SK-N-SH (cell line): ENCODE results near the gene CCDC30. TPM values are rescaled to one million over a fixed set of nuclear protein-coding genes. Genes with fewer than 3 reads are reported as not detected.

Experiments
- CTCF ChIA-PET: fragments of 300-600, 350-600 bp; formaldehyde crosslinking; extraction: SDS; loops from one replicate; lab custom pipeline; 2021; lab: Yijun Ruan, JAX
- POLR2A ChIA-PET: fragments of 350-600 bp; sonication (Branson Sonifier 250); formaldehyde crosslinking; extraction: SDS; loops from one replicate; lab custom pipeline; 2020; ENCODE audit warnings: antibody characterized with exemption, inconsistent platforms; lab: Yijun Ruan, JAX
- DNase-seq: peaks from one replicate; pipeline ENCODE4 v3.0.0; 2012
- H2AFZ ChIP-seq: fragments of 200-600 bp; sonication (generic); 2 replicates; pipeline ENCODE4 v1.8.1; 2016; ENCODE audit warnings: antibody characterized with exemption, mild to moderate bottlenecking, low read depth
- H3F3A ChIP-seq: fragments of 200-600 bp; sonication (generic); replicated peaks from 2 replicates; pipeline ENCODE3; 2016; ENCODE audit warnings: antibody characterized with exemption, mild to moderate bottlenecking; ENCODE audit not compliant: insufficient read depth
- H3K27ac ChIP-seq, 2 experiments: fragments of 200-500 bp in 1 of 2; fragments of 200-600 bp in 1 of 2; sonication (Bioruptor generic) in 1 of 2; sonication (generic), shearing (Covaris generic) in 1 of 2; 2 replicates each; pipeline versions ENCODE4 v1.5.1 to v1.6.1; 2014 to 2016; ENCODE audit warnings: low read depth in 2 of 2, inconsistent platforms in 1 of 2, low read length in 1 of 2, mild to moderate bottlenecking in 1 of 2, mixed read lengths in 1 of 2
- H3K27me3 ChIP-seq: fragments of 200-600 bp; sonication (generic), shearing (Covaris generic); 2 replicates; pipeline ENCODE4 v1.6.1; 2016; ENCODE audit warnings: mixed run types; ENCODE audit not compliant: insufficient read depth
- H3K36me3 ChIP-seq, 2 experiments: fragments of 200-500 bp in 1 of 2; fragments of 200-600 bp in 1 of 2; sonication (Bioruptor generic) in 1 of 2; sonication (generic) in 1 of 2; replicated peaks in 1 of 2; 2 replicates each; pipeline versions ENCODE3 to v1.5.1; 2014 to 2016; ENCODE audit warnings: low read length in 1 of 2, mild to moderate bottlenecking in 1 of 2; ENCODE audit not compliant: insufficient read depth in 2 of 2, control insufficient read depth in 1 of 2
- H3K4me1 ChIP-seq, 2 experiments: fragments of 200-500 bp in 1 of 2; fragments of 200-600 bp in 1 of 2; sonication (Bioruptor generic) in 1 of 2; sonication (generic), shearing (Covaris generic) in 1 of 2; 2 replicates each; pipeline versions ENCODE4 v1.5.1 to v1.6.1; 2014 to 2016; ENCODE audit warnings: low read depth in 1 of 2, low read length in 1 of 2, mixed run types in 1 of 2; ENCODE audit not compliant: insufficient read depth in 2 of 2, control insufficient read depth in 1 of 2
- H3K4me2 ChIP-seq: fragments of 200-600 bp; sonication (generic), shearing (Covaris generic); 2 replicates; pipeline ENCODE4 v1.6.1; 2017; ENCODE audit warnings: mixed run types
- H3K4me3 ChIP-seq, 2 experiments: fragments of 200-500 bp in 1 of 2; fragments of 200-600 bp in 1 of 2; sonication (Bioruptor generic) in 1 of 2; sonication (generic), shearing (Covaris generic) in 1 of 2; 2 replicates each; pipeline versions ENCODE4 v1.5.1 to v1.8.1; 2014 to 2016; ENCODE audit warnings: low read depth in 2 of 2, inconsistent platforms in 1 of 2, low read length in 1 of 2, mild to moderate bottlenecking in 1 of 2, mixed read lengths in 1 of 2, moderate library complexity in 1 of 2
- H3K79me2 ChIP-seq: fragments of 200-600 bp; sonication (generic); 2 replicates; pipeline ENCODE4 v1.8.1; 2017; ENCODE audit warnings: mild to moderate bottlenecking; ENCODE audit not compliant: insufficient read depth
- H3K9ac ChIP-seq: fragments of 200-600 bp; sonication (generic); 2 replicates; pipeline ENCODE4 v1.6.1; 2017; ENCODE audit warnings: mixed run types
- H3K9me2 ChIP-seq: fragments of 200-600 bp; sonication (generic); 2 replicates; pipeline ENCODE4 v1.6.1; 2017; ENCODE audit warnings: mixed run types
- H3K9me3 ChIP-seq: fragments of 200-600 bp; sonication (generic); 2 replicates; pipeline ENCODE4 v1.6.1; 2017; ENCODE audit warnings: mixed run types, mild to moderate bottlenecking, moderate library complexity
- H4K20me1 ChIP-seq: fragments of 200-600 bp; sonication (generic); 2 replicates; pipeline ENCODE4 v1.6.1; 2017; ENCODE audit warnings: mild to moderate bottlenecking, mixed run types; ENCODE audit not compliant: insufficient read depth
- ELF1 ChIP-seq: IDR thresholded peaks from 2 replicates; pipeline ENCODE4 v1.4.0; 2012
- EP300 ChIP-seq, 2 experiments: IDR thresholded peaks; 2 replicates each; pipeline versions ENCODE4 v1.4.0 to v1.6.1; 2012; ENCODE audit warnings: borderline replicate concordance in 1 of 2, low read depth in 1 of 2, low read length in 1 of 2
- FOSL2 ChIP-seq: IDR thresholded peaks from 2 replicates; pipeline ENCODE4 v1.4.0; 2012; ENCODE audit warnings: low read depth, mild to moderate bottlenecking, moderate library complexity, borderline replicate concordance
- FOXJ3 ChIP-seq: sonication (generic); formaldehyde crosslinking; IDR thresholded peaks from 2 replicates; pipeline ENCODE4 v1.5.1; 2020; ENCODE audit warnings: mild to moderate bottlenecking, missing genetic modification reagents
- FOXM1 ChIP-seq: IDR thresholded peaks from 2 replicates; pipeline ENCODE4 v1.4.0; 2012; ENCODE audit warnings: low read depth, mild to moderate bottlenecking
- GABPA ChIP-seq: IDR thresholded peaks from 2 replicates; pipeline ENCODE4 v1.4.0; 2012; ENCODE audit warnings: low read depth, mild to moderate bottlenecking
- GATA2 ChIP-seq: sonication (generic); formaldehyde crosslinking; IDR thresholded peaks from 2 replicates; pipeline ENCODE4 v1.5.0; 2020; ENCODE audit warnings: mild to moderate bottlenecking, missing genetic modification reagents
- RAD21 ChIP-seq: IDR thresholded peaks from 2 replicates; pipeline ENCODE4 v1.6.1; 2012; ENCODE audit warnings: mild to moderate bottlenecking, low read length
- RCOR1 ChIP-seq: fragments of 150-350 bp; IDR thresholded peaks from 2 replicates; pipeline ENCODE4 v1.6.1; 2017; ENCODE audit warnings: antibody characterized with exemption, low read length
- REST ChIP-seq: IDR thresholded peaks from 2 replicates; pipeline ENCODE4 v1.6.1; 2012; ENCODE audit warnings: mild to moderate bottlenecking, low read depth, low read length, moderate library complexity
- RFX5 ChIP-seq: IDR thresholded peaks from 2 replicates; pipeline ENCODE4 v1.6.1; 2012; ENCODE audit warnings: mild to moderate bottlenecking, improper control_type of control experiment, low read length
- SMC3 ChIP-seq: IDR thresholded peaks from 2 replicates; pipeline ENCODE4 v1.6.1; 2012; ENCODE audit warnings: low read depth, low read length, improper control_type of control experiment
- TAF1 ChIP-seq: IDR thresholded peaks from 2 replicates; pipeline ENCODE4 v1.6.1; 2012; ENCODE audit warnings: low read depth, mild to moderate bottlenecking, low read length, moderate library complexity, borderline replicate concordance
- TCF12 ChIP-seq: IDR thresholded peaks from 2 replicates; pipeline ENCODE4 v1.4.0; 2012
- YY1 ChIP-seq: IDR thresholded peaks from 2 replicates; pipeline ENCODE4 v1.4.0; 2012; ENCODE audit warnings: low read depth, mild to moderate bottlenecking
- ZBTB33 ChIP-seq: IDR thresholded peaks from 2 replicates; pipeline ENCODE4 v1.4.0; 2012; ENCODE audit warnings: low read depth, borderline replicate concordance
- WGBS: methylation state at CpG from one replicate; pipeline ENCODE4 v1.1.6; 2017; ENCODE audit warnings: low lambda C conversion rate; 5-methylcytosine and 5-hydroxymethylcytosine counted together
- polyA plus RNA-seq, 3 experiments: library from polyadenylated mRNA; depleted of rRNA; stranded (reverse); fragments of >200 nt; gene quantifications; 2 replicates each; pipeline ENCODE4 v1.2.3, GENCODE V29; 2012
- TF ChIP-seq, protein P1 (sequence below): fragments of 150-350 bp; IDR thresholded peaks from 2 replicates; pipeline ENCODE4 v1.6.1; 2017; ENCODE audit warnings: antibody characterized with exemption, low read length, low read depth, borderline replicate concordance
- TF ChIP-seq, protein P2 (sequence below): IDR thresholded peaks from 2 replicates; pipeline ENCODE4 v1.4.0; 2012; ENCODE audit warnings: low read depth
- TF ChIP-seq, protein P3 (sequence below): fragments of 200-600 bp; sonication (generic); IDR thresholded peaks from 2 replicates; pipeline ENCODE4 v1.6.1; 2017; ENCODE audit warnings: antibody characterized with exemption, mild to moderate bottlenecking, moderate library complexity
- TF ChIP-seq, protein P4 (sequence below): IDR thresholded peaks from 2 replicates; pipeline ENCODE4; 2012

Gene CCDC30
- polyA plus RNA-seq, 1 of the 3 experiments (the other 2 are of a cell fraction), result 0.94 TPM

- 96% methylated on average over 3 of the region's 3 CpGs for WGBS
- no peaks in the 10 kb centered on the region for H3K9me3 ChIP-seq
- TF ChIP-seq RFX5, result no peak
- TF ChIP-seq, protein P1, sequence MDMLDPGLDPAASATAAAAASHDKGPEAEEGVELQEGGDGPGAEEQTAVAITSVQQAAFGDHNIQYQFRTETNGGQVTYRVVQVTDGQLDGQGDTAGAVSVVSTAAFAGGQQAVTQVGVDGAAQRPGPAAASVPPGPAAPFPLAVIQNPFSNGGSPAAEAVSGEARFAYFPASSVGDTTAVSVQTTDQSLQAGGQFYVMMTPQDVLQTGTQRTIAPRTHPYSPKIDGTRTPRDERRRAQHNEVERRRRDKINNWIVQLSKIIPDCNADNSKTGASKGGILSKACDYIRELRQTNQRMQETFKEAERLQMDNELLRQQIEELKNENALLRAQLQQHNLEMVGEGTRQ, result no peak
- TF ChIP-seq REST, result no peak
- TF ChIP-seq FOXJ3 (CRISPR knock-in tag), result no peak
- TF ChIP-seq, protein P2, sequence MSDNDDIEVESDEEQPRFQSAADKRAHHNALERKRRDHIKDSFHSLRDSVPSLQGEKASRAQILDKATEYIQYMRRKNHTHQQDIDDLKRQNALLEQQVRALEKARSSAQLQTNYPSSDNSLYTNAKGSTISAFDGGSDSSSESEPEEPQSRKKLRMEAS, result no peak
- TF ChIP-seq GABPA, result no peak
- no peak for TF ChIP-seq FOSL2
- no peak for TF ChIP-seq TCF12
- TF ChIP-seq TAF1, result no peak
- TF ChIP-seq ZBTB33, result no peak
- no peak for TF ChIP-seq RAD21
- no peak for TF ChIP-seq SMC3
- no peak for TF ChIP-seq ELF1
- no peak for TF ChIP-seq EP300 (IDR thresholded peaks at IDR 0.05; ENCODE audit: borderline replicate concordance in 1 of 2, low read depth in 1 of 2, low read length in 1 of 2)
- TF ChIP-seq YY1, result no peak
- TF ChIP-seq, protein P3, sequence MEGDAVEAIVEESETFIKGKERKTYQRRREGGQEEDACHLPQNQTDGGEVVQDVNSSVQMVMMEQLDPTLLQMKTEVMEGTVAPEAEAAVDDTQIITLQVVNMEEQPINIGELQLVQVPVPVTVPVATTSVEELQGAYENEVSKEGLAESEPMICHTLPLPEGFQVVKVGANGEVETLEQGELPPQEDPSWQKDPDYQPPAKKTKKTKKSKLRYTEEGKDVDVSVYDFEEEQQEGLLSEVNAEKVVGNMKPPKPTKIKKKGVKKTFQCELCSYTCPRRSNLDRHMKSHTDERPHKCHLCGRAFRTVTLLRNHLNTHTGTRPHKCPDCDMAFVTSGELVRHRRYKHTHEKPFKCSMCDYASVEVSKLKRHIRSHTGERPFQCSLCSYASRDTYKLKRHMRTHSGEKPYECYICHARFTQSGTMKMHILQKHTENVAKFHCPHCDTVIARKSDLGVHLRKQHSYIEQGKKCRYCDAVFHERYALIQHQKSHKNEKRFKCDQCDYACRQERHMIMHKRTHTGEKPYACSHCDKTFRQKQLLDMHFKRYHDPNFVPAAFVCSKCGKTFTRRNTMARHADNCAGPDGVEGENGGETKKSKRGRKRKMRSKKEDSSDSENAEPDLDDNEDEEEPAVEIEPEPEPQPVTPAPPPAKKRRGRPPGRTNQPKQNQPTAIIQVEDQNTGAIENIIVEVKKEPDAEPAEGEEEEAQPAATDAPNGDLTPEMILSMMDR, result no peak
- TF ChIP-seq, protein P4, sequence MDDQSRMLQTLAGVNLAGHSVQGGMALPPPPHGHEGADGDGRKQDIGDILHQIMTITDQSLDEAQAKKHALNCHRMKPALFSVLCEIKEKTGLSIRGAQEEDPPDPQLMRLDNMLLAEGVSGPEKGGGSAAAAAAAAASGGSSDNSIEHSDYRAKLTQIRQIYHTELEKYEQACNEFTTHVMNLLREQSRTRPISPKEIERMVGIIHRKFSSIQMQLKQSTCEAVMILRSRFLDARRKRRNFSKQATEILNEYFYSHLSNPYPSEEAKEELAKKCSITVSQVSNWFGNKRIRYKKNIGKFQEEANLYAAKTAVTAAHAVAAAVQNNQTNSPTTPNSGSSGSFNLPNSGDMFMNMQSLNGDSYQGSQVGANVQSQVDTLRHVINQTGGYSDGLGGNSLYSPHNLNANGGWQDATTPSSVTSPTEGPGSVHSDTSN, result no peak
- TF ChIP-seq RCOR1, result no peak
- TF ChIP-seq GATA2 (CRISPR knock-in tag), result no peak
- no peak for TF ChIP-seq FOXM1
- peaks cover 0 to 2% of the 10 kb centered on the region in 2 experiments; a peak in 2 of 4 replicates for H3K4me1 ChIP-seq
- H3F3A ChIP-seq, result no peaks in the 10 kb centered on the region
- no peak overlapping the region for H3K4me3 ChIP-seq
- no peak for DNase-seq
- H3K36me3 ChIP-seq, result peaks cover 6 to 19% of the 10 kb centered on the region in 2 experiments
- ChIA-PET POLR2A (no interaction called here), CTCF (interaction anchor here (1.5 to 2.8 kb wide), 2 partner anchors 17 to 72 kb away, joined by 5 to 10 read pairs; partner anchors contain the start of gene PPIH)
- H3K27me3 ChIP-seq, result no peaks in the 10 kb centered on the region
- H4K20me1 ChIP-seq, result no peaks in the 10 kb centered on the region
- no peak overlapping the region for H2AFZ ChIP-seq
- H3K27ac ChIP-seq, result no peak overlapping the region
- no peaks in the 10 kb centered on the region for H3K79me2 ChIP-seq
- H3K9ac ChIP-seq, result no peak overlapping the region
- H3K4me2 ChIP-seq, result no peak overlapping the region
- no peaks in the 10 kb centered on the region for H3K9me2 ChIP-seq
Observed at GRCh38 chr1:42675467-42675866, 212.4 kb downstream of the CCDC30 start.
